Measurements from ENCODE around the gene TMEM242. TPM values are rescaled to one million over a fixed set of nuclear protein-coding genes. Genes with fewer than 3 reads are reported as not detected.

TMEM242 gene
- total and polyA plus RNA-seq, 10 of the 15 experiments (the other 5 are each of a cell fraction or from before 2014, with no cell fraction given): 2.8 to 9.8 (median 5.5) TPM

DNA sequence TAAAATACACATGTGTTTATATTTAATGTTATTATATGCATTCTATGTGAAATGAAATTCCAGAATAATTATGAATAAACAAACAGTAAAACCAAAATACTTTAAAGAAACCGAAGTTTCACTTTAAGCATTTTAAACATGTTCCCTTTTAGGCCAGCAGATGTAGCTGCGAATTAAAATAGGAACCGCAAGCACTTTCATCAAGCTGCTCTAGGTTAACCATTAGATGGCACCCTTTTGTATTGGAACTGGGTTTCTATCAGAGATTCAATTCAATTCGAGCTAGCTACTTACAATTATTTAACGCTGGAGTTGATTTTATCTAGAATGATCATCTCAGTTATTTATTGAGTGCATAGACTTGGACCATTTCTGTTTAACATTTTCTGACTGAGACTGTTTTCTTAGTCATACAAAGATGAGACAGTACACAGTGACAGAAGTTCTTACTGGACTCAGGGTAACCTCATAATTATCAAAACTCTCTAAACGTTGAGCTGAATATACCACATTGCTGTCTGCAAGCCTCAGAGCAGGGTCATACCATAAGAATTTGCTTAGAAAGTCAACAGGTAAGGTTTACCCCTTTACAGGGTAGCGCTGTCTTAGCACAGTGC is 8.5 kb downstream of the TMEM242 start (continued):
- TF ChIP-seq, protein P1, sequence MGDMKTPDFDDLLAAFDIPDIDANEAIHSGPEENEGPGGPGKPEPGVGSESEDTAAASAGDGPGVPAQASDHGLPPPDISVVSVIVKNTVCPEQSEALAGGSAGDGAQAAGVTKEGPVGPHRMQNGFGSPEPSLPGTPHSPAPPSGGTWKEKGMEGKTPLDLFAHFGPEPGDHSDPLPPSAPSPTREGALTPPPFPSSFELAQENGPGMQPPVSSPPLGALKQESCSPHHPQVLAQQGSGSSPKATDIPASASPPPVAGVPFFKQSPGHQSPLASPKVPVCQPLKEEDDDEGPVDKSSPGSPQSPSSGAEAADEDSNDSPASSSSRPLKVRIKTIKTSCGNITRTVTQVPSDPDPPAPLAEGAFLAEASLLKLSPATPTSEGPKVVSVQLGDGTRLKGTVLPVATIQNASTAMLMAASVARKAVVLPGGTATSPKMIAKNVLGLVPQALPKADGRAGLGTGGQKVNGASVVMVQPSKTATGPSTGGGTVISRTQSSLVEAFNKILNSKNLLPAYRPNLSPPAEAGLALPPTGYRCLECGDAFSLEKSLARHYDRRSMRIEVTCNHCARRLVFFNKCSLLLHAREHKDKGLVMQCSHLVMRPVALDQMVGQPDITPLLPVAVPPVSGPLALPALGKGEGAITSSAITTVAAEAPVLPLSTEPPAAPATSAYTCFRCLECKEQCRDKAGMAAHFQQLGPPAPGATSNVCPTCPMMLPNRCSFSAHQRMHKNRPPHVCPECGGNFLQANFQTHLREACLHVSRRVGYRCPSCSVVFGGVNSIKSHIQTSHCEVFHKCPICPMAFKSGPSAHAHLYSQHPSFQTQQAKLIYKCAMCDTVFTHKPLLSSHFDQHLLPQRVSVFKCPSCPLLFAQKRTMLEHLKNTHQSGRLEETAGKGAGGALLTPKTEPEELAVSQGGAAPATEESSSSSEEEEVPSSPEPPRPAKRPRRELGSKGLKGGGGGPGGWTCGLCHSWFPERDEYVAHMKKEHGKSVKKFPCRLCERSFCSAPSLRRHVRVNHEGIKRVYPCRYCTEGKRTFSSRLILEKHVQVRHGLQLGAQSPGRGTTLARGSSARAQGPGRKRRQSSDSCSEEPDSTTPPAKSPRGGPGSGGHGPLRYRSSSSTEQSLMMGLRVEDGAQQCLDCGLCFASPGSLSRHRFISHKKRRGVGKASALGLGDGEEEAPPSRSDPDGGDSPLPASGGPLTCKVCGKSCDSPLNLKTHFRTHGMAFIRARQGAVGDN (IDR thresholded peaks at IDR 0.05): peak; percentile 30; the same call in 1 of the 2 replicates
- TF ChIP-seq IRF4 (IDR thresholded peaks at IDR 0.05; ENCODE audit: low read depth, low read length) (0 out of 2 replicates have a peak, but pooled peaks have one; percentile 50), SMC3 (IDR thresholded peaks at IDR 0.05; ENCODE audit: borderline replicate concordance, low read length) (peak; percentile 99), POU2F2 (IDR thresholded peaks at IDR 0.05; ENCODE audit: borderline replicate concordance, low read depth, low read length) (peak; percentile 33; the same call in 1 of the 3 replicates), YY1 (IDR thresholded peaks at IDR 0.05; ENCODE audit: low read depth, low read length) (0 out of 2 replicates have a peak, but pooled peaks have one; percentile 32)
